ENCODE data around the gene PHF20.

- TF ChIP-seq CTCF (IDR thresholded peaks at IDR 0.05), result no peak
- TF ChIP-seq POLR2A (IDR thresholded peaks at IDR 0.05), result no peak
Measured at GRCh38 chr20:35929301-35929700, 157.5 kb downstream of the PHF20 start.
